Cortex of kidney (tissue), 1 donor: ENCODE measurements around the gene SLC25A26.

Experiments used
- DNase-seq: peaks from one replicate; lab custom pipeline; 2025; lab: John Stamatoyannopoulos, UW

SLC25A26 gene

DNA sequence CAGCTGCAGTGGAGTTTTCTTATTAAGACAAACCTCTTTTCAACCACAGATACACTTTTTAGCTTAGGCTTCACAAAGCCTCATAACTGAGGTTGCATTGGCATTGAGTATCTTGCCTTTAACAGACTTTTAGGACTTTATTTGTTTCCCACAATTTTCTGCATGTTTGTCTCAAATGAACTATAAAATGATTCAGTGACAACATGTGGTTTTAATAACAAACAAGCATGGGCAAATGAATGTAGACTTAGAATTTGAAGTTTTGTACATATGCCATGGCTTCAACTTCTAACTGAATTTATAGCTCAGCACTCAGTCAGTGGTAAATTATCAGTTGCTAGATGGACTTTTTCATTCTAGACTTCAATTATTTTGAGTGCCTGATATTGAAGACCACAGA is 101.6 kb downstream of the SLC25A26 start:
- DNase-seq, result no peak

DNA sequence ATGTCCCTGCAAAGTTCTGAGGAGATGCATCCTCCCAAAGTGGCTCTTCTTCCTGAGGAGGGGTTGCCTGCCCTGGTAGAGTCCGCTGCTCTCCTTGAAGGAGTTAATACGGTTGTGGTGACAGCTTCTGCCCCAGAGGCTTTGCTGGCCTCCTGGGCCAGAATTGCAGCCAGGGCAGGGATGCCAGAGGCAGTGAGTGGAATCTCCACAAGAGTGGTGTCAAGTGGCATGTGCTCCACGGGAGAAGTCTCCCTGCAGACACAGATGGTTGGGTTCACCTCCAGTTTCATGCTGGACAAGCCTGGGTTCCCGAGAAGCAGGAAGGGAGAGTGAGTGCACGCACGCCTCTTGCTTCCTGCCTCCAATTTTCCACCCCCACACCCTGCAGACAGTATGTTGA is 105.5 kb downstream of the SLC25A26 start:
- no peak for DNase-seq

DNA sequence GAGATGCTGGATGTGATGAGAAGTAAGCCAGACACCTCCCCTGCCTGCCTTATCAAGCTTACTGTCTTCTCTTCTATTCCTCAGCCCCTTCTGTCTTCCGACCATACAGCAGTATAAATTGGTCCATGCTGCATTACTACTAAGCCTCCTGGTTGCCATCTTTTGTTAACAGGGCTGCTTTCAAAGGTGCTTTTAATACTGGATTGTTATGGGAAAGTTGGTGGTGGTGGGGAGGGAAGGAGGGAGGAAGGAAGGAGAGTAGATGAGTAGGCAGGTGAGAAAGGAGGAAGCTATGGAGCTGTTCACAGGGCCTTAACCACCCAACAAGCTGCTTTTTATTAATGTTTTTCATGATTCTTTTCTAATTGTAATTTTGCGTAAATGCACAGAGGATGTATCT is 114.9 kb downstream of the SLC25A26 start:
- DNase-seq, result no peak

DNA sequence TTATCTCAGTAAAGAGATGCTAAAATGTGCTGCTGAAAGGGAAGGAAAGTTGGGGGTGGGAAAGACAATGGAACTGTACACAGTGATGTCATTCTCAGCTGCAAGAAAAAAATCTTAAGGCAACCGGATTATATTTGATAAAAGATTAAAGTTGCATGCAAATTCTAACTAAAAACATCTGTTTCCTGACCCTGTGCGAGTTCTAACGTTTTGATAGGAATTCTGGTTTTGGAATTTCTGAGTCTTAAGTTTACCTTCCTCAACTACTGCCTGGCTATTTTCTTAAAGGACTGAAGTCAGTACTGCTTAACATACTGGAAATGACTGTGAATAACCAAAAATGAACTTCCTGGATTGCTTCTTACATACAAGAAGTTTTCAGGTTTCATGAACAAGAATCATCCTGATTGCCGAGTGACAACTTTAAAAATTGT is 115.5 kb downstream of the SLC25A26 start:
- DNase-seq, result no peak

DNA sequence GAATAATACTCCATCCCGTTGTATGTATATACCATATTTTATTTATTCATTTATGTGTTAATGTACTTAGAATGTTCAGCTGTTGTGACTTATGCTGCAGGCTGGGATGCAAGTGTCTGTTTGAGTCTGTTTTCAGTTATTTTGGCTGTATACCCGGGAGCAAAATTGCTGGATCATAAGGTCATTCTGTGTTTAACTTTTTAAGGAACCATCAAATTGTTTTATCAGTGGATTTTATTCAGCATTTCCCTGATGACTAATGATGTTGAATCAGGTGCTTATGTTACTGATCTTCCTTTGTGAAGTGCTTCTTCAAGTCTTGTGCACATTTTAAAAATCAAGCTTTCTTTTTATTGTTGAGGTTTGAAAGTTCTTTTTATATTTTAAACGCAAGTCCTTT is 118.1 kb downstream of the SLC25A26 start:
- no peak for DNase-seq

DNA sequence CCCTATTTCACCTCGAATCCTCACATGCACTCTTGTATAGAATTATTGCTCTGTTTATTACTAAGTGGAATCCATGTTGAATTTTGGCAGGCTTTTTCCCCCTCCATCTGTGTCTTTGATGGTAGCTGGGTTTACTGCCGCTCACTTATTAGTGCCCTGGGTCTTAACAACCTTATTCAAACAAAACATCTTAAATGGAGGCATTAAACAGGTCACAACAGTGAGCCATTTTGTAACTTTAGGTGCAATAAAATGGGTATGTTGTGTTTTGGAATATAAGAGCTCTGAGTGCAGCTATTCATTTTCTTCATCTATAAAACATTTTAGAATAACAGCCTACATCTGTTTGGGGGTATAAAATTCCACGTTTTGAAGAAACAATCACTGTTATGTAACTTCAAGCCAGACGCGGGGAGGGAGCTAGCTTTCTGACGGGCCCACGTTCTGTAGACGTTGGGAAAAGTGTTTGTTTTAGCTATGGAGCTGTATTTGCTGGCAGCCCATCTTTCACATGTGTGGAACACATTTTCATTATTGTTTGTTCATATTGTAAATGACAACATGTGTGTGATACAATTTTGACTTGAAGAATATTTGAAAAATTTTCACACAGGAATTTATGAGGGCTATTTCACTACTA is 122.0 kb downstream of the SLC25A26 start:
- no peak for DNase-seq

DNA sequence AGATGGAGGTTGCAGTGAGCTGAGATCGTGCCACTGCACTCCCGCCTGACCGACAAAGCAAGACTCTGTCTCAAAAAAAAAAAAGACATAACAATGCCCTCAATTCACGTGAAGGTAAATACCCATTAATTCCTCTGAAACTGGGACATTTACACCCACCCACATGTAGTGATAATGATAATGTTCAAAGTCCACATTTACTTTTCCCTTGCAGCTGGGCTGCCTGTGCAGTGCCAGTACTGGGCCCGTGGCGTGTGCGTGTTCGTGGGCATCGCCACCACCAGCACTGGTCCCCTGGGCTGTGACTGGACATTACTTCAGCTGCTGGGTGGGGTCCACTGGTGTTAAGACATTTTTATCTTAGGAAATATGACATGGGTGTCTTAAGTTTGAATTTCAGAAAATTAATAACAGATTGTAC is 123.6 kb downstream of the SLC25A26 start:
- DNase-seq, result no peak

DNA sequence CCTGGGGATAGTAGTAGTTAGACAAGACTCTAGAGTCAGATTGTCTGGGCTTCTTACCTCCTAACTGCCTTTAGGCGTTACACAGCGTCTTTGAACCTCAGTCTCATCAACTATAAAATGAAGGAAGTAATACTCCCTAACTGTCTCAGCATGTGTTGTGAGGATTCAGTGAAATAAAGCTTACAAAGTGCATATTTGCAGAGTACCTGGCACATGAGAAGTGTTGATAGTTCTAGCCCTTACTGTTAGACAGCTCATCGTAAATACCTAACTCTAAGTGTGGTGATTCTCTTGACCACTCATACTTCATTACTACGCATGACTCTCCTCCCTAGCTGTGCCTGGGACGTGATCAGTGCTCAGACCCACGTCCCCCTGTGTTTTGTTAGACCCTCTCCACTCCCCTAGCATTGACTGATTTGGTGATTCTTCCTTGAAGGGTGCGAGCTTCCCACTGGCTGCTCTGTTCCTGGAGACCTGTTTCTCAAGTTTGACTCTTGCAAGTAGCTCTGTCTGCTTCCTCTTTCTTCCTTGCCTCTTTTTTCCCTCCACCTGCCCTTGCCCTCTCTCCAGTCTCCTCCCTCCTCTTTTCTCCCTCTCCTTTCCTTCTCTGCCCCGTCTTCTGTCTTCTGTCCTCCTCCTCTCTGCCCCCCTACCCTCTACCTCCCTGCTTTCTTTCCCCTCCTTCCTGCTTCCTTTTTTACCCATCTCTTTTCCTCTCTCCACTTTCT is 124.2 kb downstream of the SLC25A26 start:
- DNase-seq, result no peak

DNA sequence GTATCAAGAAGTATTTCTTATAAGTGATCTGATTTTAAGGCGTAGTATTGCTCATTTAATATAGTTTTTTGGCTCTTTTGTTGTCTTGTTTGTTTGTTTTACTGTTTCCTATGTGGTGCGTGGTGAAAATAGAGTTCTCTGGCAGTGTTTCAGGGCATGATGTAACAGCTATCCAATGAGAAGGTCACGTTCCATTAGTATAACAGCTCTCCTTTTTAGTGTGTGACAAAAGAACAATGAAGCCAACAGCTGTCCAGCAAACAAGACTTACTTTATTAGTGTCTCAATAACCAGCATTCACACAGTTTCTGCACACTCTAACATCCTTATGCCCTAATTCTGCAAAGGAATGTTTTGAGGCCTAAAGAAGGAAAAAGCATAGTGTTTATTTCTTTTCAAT is 127.9 kb downstream of the SLC25A26 start:
- DNase-seq, result no peak

DNA sequence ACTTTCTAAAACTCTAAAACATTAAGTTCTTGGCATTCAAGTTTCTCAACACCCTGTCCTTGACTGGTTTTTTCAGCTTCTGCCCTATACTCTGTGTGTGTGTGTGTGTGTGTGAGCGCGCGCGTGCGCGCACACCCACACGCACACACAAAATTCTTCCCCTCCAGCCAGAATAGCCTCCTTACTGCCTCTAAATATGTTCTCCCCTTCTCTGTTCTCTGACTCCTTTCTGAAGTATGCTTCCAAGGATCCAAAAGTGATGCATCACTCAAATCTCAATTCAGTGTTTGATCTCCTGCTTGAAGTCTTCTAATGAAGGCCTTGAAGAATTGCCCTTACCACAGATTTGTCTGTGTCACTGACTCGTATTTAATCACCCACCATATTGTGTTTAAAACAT is 129.8 kb downstream of the SLC25A26 start:
- no peak for DNase-seq

DNA sequence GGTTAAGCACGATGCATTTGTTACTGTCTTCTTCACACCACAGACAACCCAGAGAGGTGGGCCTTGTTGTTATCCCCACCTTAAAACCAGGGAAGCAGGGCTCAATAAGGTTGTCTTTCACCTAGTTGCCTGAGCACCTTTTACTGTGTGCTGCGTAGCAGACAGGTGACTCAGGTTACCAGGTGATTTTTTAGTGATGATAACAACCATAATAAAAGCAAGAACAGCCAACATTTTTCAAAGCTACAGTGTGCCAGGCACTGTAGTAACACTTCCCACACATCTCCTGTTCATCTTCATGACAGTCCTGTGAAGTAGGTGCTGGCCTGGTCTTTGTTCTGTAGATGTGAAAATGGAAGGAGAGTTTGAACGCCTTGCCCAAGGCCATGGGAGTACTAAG is 132.2 kb downstream of the SLC25A26 start:
- no peak for DNase-seq

DNA sequence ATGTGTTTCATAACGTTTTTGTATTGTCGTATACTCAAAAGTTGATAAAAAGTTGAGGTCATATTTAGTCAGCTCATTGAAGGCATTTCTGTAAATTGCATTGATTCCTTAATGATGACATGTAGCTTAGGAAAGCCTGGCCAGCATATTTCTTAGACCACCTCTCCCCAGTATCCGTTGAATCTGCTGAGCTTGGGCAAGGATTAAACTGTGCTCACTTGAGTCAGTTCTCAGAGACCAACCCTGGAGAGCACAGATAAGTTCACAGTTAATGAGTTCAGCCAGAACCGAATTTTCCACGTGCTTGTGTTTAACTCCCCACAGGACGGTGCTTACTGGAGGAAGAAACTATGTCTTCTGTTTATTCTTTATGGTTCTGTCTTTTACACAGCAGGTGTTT is 132.7 kb downstream of the SLC25A26 start:
- DNase-seq, result no peak

DNA sequence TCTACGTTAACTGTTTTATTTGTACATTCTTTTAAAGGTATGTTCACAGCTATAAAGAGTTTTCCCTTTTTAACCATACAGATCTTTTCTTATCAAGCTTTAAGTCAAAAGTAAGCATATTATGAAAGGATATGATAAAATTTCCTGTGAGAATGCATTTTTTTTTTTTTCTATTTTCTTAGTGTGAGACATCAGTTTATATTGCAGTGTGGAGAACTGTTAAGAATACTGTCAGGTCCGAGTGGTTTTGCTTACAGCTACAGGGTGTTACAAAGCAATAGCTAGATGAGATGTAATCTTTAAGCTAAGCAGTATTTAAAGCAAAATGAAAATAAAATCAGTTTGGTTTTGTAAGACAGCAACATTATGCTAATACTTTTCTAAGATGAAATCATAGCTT is 133.2 kb downstream of the SLC25A26 start:
- DNase-seq, result no peak

DNA sequence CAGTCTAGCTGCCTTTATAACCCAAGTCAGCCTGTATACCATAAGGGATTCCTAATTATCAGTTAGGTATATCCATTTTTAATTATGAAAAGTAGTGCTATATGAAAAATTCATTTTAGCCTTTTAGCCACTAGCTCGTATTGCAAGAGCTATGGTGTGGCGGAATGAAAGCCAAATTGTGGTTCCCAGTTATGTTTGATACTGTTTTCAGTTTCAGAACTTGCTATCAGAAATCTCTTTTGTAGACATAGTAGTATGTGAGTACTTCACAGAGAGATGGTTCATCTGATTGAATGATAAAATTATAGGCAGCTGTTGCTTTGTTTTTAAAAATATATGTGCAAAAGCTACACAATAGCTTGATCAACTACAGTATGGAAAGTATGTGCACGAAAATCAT is 134.6 kb downstream of the SLC25A26 start:
- DNase-seq, result no peak

DNA sequence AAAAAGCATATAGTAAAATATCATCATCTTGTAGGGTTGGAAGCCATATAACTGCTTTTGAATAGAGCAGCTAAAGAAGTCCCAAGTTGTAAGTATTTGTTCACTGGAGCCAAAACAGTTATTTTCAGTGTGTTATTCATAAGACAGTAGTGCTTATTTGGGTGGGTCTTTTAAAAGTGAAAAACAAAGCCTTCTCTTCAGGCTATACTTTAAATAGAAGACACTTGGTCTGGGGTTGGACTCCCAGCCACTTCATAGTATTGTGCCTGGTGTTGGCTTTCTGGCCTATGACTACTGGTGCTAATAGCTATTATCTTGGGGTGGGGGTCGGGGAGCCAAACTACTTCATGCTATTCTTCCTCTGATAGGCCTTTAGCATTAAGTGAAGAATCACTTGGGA is 135.2 kb downstream of the SLC25A26 start:
- no peak for DNase-seq

DNA sequence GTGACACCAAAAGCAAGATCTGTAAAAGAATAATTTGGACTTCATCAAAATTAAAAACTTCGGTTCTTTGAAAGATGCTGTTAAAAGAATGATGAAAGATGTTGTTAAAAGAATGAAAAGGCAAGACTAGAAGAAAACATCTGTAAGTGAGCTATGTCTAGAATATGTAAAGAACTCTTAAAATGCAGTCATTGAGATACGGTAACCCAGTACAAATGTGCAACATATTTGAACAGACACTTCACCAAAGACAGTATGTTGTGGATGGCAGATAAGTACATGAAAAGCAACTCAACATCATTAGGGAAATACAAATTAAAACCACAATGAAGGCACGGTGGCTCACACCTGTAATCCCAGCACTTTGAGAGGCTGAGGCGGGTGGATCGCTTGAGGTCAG is 140.6 kb downstream of the SLC25A26 start:
- no peak for DNase-seq

DNA sequence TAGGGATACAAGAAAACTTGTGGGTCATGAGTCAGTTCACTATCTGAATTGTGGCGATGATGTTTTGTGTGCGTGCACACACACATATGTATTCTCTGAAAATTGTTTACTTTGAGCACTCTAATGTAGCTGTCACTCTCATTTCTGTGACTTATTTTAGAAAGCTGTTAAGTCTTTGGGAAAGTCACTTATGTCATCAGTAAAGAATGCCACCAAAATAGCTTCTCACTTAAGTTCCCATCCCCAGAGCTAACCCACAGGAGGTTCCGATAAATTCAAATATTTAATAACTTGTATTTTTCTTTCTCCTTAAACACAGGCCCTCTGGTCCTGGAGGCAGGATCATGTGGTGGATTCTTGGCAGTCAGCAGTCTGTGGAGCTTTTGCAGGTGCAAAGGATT is 141.7 kb downstream of the SLC25A26 start:
- no peak for DNase-seq

DNA sequence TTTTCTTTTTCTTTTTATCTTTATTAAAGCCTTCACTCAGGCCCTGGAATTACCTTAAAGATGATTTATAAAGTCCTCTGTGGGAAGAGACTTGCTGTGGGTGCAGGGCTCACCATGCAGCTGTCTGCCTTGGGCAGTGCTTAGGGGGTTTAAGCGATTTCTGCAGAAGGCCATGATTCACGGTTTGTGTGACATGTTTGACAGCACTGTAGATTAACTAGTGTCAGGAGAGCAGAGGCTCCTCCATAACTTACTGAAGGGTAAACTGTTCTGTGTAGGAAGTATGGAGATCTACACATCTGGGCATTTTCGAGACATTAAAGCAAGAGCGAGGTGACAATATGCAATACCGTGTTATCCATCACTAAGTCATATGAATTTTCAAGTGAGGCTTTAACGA is 142.3 kb downstream of the SLC25A26 start:
- DNase-seq, result no peak

DNA sequence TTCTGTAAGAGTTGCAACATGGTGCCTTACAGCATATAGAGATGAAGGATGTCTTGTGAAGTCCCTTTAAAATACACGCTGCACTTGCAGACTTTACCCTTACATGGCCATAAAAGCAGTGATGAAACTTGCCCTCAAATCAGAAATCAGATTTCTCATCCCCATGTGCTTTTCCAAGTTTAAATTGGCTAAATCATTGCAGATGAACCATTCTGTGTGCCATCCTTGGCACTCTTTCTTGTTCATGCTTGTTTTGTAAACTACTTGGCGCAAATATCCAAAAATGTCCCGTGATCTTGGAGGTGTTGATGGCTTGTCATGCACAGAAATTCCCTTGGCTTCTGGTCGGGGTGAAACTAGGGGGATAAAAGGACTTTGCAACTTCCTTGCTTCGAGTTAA is 144.3 kb downstream of the SLC25A26 start:
- no peak for DNase-seq

DNA sequence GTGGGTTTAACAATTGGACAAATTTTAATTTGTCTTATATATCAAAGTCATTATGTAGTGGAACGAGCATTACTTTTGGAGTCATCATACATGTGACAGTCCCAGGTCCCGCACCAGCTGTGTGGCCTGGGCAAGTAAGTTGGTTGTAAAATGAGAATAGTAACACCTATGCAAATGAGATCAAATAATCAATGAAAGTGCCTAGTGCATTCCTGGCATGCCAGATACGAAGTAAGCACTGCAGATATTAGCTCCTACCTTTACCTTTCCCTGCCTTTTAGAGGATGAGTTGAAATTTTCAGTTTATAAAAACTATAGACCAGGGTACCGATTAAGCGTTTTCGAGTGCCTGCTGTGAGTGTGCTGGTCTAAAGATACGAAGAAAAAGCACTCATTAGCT is 145.9 kb downstream of the SLC25A26 start:
- no peak for DNase-seq

DNA sequence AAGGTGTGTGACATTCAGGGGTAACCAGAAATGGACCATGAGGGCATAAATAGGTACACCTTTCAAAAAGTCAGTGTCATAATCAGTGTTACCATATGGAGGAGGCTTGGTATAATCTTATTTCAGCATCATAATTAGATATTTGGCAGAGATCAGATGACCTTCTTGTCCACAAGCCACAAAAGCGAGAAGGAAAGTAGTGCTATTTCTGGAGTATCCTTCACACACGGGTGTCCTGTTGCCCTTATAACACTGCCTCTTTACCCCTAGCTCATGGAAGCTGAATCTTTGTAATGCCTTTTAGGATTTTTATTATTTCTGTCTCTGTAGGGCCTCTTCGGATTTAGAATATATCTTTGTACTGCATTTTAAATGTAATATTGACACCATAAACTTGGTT is 147.2 kb downstream of the SLC25A26 start:
- DNase-seq, result no peak

DNA sequence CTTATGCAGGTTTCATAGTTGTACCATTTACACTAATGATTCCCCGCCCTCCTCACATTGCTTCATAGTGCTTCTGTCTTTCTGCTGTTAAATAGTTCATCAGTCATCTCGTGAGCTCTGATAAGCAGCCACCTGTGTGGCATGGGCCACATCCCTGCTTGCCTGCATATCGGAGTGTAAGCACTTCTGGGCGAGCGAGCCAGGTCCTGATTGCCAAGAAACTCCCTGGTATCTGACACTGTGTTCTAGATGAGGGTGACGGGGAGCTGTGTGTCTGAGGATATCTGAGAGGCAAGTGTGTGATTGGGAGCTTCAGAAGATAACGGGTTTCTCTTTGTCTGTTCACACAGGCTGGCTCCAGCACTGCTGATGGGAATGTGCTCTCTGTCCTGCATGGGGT is 149.4 kb downstream of the SLC25A26 start:
- DNase-seq, result no peak

DNA sequence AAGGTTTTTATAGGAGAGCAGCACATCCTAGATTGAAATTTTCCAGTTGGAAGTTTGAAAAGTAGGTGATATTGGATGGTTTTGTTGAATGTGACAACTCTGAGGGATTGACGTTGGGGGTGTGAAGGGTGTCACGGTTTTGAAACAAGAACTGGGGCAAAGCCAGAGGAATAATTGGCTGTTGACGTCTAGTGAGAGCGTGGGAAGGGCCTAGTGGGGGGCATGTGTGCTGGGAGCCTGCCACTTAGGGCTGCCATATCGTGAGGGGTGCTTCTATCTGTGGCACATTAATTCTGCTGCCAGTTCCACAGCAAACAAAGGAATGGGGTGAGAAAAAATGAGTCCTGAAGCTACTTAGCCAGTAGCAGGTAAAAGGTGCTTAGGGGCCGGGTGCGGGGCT is 150.6 kb downstream of the SLC25A26 start:
- DNase-seq, result no peak
